Measurements from ENCODE around the gene C16orf89. TPM values are rescaled to one million over a fixed set of nuclear protein-coding genes. Genes with fewer than 3 reads are reported as not detected.

C16orf89 gene
- total RNA-seq, 1 experiment from 2014 or later = not detected

GRCh38 chr16:5073279-5073629 lies 7.5 kb upstream of the C16orf89 start:
- Histone ChIP-seq H3K79me2 (ENCODE audit: low read depth) (peaks cover 22% of the 10 kb centered on the region; the same call in 1 of the 2 replicates), H3K27ac (no peak overlapping the region), H3K4me1 (replicated peaks; ENCODE audit: insufficient read depth) (peaks cover 12% of the 10 kb centered on the region), H3K36me3 (ENCODE audit: low read depth) (no peaks in the 10 kb centered on the region; the same call in 1 of the 2 replicates), H3K9me3 (ENCODE audit: insufficient read depth, low read depth) (no peaks in the 10 kb centered on the region), H3K4me2 (peak overlapping the region; percentile 90; the same call in 1 of the 2 replicates), H3K27me3 (ENCODE audit: insufficient read depth, low read depth) (no peaks in the 10 kb centered on the region), H3F3A (ENCODE audit: insufficient read depth, low read depth) (no peaks in the 10 kb centered on the region), H3K4me3 (no peak overlapping the region), H4K20me1 (ENCODE audit: insufficient read depth) (no peaks in the 10 kb centered on the region), H3K9me2 (ENCODE audit: insufficient read depth) (no peaks in the 10 kb centered on the region), H2AFZ (no peak overlapping the region)
- CTCF ChIA-PET = interaction anchor here (0.6 kb wide), 1 partner anchor 231 kb away, joined by 5 read pairs; no protein-coding TSS in a partner anchor
- no peak for DNase-seq
- BruUV-seq (replicated peaks) = no TSS peak
- intact Hi-C loops (cut with micrococcal nuclease; ENCODE audit: unreplicated experiment) = no loop called here
- POLR2A ChIA-PET (ENCODE audit: unreplicated experiment) = no interaction called here
- TF ChIP-seq EZH2 (IDR thresholded peaks at IDR 0.05; ENCODE audit: low read depth) (no peak), CTCF (conservative IDR thresholded peaks at IDR 0.05) (no peak)

- H3K4me3 ChIP-seq = peak overlapping the region; percentile 72
- ChIA-PET POLR2A (ENCODE audit: unreplicated experiment) (interaction anchor here (0.6 kb wide), 1 partner anchor 585 kb away, joined by 5 read pairs; no protein-coding TSS in a partner anchor), CTCF (interaction anchor here (0.5 to 0.7 kb wide), 2 partner anchors 8 to 84 kb away, joined by 3 to 8 read pairs; no protein-coding TSS in a partner anchor)
- peak overlapping the region; percentile 72 for H3K27ac ChIP-seq
- H3K79me2 ChIP-seq (ENCODE audit: low read depth) = peaks cover 22% of the 10 kb centered on the region; the same call in 1 of the 2 replicates
- BruUV-seq (replicated peaks) = no TSS peak
- H3K4me1 ChIP-seq (replicated peaks; ENCODE audit: insufficient read depth) = peaks cover 12% of the 10 kb centered on the region
- H2AFZ ChIP-seq = peak overlapping the region; percentile 100
- H3K36me3 ChIP-seq (ENCODE audit: low read depth) = no peaks in the 10 kb centered on the region; the same call in 1 of the 2 replicates
- no peaks in the 10 kb centered on the region for H3F3A ChIP-seq (ENCODE audit: insufficient read depth, low read depth)
- no peaks in the 10 kb centered on the region for H3K9me2 ChIP-seq (ENCODE audit: insufficient read depth)
- H3K9me3 ChIP-seq (ENCODE audit: insufficient read depth, low read depth) = no peaks in the 10 kb centered on the region
- H3K27me3 ChIP-seq (ENCODE audit: insufficient read depth, low read depth) = no peaks in the 10 kb centered on the region
- DNase-seq = no peak
- peak overlapping the region; percentile 90 for H3K4me2 ChIP-seq
- TF ChIP-seq EZH2 (IDR thresholded peaks at IDR 0.05; ENCODE audit: low read depth) (no peak), CTCF (conservative IDR thresholded peaks at IDR 0.05) (no peak)
- no peaks in the 10 kb centered on the region for H4K20me1 ChIP-seq (ENCODE audit: insufficient read depth)
- intact Hi-C loops (cut with micrococcal nuclease; ENCODE audit: unreplicated experiment) = no loop called here
These were observed 6.8 kb upstream of the C16orf89 start for GRCh38 chr16:5072334-5073278.

- peaks cover 12% of the 10 kb centered on the region for H3K4me1 ChIP-seq (replicated peaks; ENCODE audit: insufficient read depth)
- peak within 1 kb of the TSS; percentile 100 for H2AFZ ChIP-seq
- no peaks in the 10 kb centered on the region for H4K20me1 ChIP-seq (ENCODE audit: insufficient read depth)
- H3K9me2 ChIP-seq (ENCODE audit: insufficient read depth) = no peaks in the 10 kb centered on the region
- ChIA-PET POLR2A (ENCODE audit: unreplicated experiment) (interaction anchor here (0.6 kb wide), 1 partner anchor 585 kb away, joined by 5 read pairs; no protein-coding TSS in a partner anchor), CTCF (interaction anchor here (0.5 to 0.7 kb wide), 2 partner anchors 9 to 83 kb away, joined by 3 to 8 read pairs; no protein-coding TSS in a partner anchor)
- DNase-seq = peak; percentile 67 to 87
- H3K36me3 ChIP-seq (ENCODE audit: low read depth) = no peaks in the 10 kb centered on the region; the same call in 1 of the 2 replicates
- H3K27me3 ChIP-seq (ENCODE audit: insufficient read depth, low read depth) = peaks cover 5% of the 10 kb centered on the region; the same call in 1 of the 2 replicates
- TF ChIP-seq CTCF (conservative IDR thresholded peaks at IDR 0.05) = no peak
- no peak for TF ChIP-seq EZH2 (IDR thresholded peaks at IDR 0.05; ENCODE audit: low read depth)
- H3K9me3 ChIP-seq (ENCODE audit: insufficient read depth, low read depth) = no peaks in the 10 kb centered on the region
- H3K79me2 ChIP-seq (ENCODE audit: low read depth) = peaks cover 22% of the 10 kb centered on the region; the same call in 1 of the 2 replicates
- peak within 1 kb of the TSS; percentile 72 for H3K4me3 ChIP-seq
- peak within 1 kb of the TSS; percentile 90 for H3K4me2 ChIP-seq
- H3K27ac ChIP-seq = peak within 1 kb of the TSS; percentile 72
- intact Hi-C loops (cut with micrococcal nuclease; ENCODE audit: unreplicated experiment) = no loop called here
- H3F3A ChIP-seq (ENCODE audit: insufficient read depth, low read depth) = no peaks in the 10 kb centered on the region; the same call in 1 of the 2 replicates
- BruUV-seq (replicated peaks) = TSS peak; percentile 51
These were observed 6.1 kb upstream of the C16orf89 start, which contains the start of gene ALG1 for GRCh38 chr16:5071681-5072333. Gene ALG1 (plus strand): TSS chr16:5071843. CDS start chr16:5071850, 7 bp downstream.

Measured in PC-9 (cell line).